NCI-H2107 treated with DMSO at 0.1 percent for 48 hours (cell line): ENCODE measurements around the gene SLC6A4.
"Not testable (repeated sequence)": the region's sequence is repeated elsewhere in the genome, so short reads cannot be mapped to it uniquely, and the experiment has no call there.

Source experiments
- DNase-seq: peaks from one replicate; lab custom pipeline; 2025; ENCODE audit not compliant: unreplicated experiment; lab: John Stamatoyannopoulos, UW

The SLC6A4 gene

GRCh38 chr17:30176855-30177254 is 58.6 kb downstream of the SLC6A4 start:
- DNase-seq: no peak

GRCh38 chr17:30174556-30174955 is 60.9 kb downstream of the SLC6A4 start:
- DNase-seq: no peak

DNA sequence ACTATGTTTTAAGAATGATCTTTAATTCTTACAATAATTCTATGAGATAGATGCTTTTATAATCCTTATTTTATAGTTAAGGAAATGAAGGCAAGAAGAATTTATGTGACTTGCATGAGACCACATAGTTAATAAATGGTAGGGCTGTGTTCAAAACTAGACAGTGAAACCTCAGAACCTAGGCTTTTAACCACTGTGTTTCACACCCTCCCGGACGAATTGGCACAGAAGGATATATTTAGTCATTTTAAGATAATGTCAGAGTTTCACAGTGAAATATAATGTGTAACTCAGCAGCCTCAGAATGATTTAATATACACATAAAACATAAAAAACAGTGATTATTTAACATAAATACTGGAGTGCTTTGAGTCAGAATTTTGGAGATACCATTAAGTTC is 61.8 kb downstream of the SLC6A4 start:
- no peak for DNase-seq

DNA sequence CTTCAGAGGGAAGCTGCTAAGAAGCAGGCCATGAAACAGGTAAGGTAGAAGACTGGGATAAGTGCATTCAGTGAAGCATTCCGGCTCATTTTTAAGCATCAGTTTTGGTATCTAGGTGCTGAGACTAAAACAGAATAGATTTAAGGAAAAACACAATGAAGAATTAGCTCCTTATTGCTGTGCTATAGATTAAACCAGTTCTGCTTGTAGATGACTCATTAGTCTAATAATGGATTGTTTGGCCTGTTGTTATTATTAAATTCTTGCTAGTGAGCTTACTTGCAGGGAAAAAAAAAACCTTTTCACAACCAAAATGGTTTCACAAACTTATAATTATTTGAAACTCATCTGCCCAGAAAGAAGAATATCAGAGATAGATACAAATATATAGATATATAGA is 62.9 kb downstream of the SLC6A4 start:
- DNase-seq: no peak

DNA sequence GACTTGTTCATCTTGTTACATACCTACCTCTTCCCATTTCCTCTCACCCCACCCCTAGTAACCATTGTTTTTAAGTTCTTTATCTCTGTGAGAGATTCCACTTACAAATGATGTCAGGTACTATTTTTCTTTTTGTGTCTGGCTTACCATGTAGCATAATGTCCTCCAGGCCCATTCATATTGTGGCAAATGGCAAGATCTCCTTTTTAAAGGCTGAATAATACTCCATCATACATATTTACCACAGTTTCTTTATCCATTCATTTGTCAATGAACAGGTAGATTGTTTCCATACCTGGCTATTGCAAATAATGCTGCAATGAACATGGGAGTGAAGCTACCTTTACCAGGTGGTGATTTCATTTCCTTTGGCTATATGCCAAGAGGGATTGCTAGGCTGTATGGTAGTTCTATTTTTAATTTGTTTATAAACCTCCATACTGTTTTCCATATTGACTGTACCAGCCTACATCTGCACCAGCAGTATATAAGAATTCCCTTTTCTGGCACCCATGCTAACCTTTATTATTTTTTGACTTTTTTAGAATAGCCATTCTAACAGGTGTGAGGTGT is 65.0 kb downstream of the SLC6A4 start:
- no peak for DNase-seq

DNA sequence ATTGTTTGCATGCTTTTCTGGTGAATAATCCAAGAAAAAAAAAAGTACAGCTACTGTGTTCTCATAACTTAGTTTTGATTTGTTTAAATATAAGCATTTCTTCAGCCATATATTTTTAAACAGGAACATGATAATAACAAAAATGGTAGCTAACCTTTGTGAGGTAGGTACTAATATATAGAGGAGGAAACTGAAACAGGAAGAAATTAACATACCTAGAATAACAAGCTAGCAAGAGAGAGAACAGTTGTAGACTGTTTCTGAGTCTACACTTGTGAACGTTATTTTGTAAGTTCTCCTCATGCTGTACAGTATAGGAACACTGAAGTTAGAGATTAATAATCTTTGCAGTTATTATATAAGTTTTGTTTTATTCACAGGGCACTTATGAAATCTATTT is 69.5 kb downstream of the SLC6A4 start:
- no peak for DNase-seq

GRCh38 chr17:30165147-30165546 is 70.3 kb downstream of the SLC6A4 start:
- DNase-seq: no peak

GRCh38 chr17:30164531-30164930 is 71.0 kb downstream of the SLC6A4 start:
- no peak for DNase-seq

GRCh38 chr17:30161601-30162000 is 73.9 kb downstream of the SLC6A4 start:
- no peak for DNase-seq

- DNase-seq: no peak
These were observed 74.9 kb downstream of the SLC6A4 start for GRCh38 chr17:30160419-30161172.

DNA sequence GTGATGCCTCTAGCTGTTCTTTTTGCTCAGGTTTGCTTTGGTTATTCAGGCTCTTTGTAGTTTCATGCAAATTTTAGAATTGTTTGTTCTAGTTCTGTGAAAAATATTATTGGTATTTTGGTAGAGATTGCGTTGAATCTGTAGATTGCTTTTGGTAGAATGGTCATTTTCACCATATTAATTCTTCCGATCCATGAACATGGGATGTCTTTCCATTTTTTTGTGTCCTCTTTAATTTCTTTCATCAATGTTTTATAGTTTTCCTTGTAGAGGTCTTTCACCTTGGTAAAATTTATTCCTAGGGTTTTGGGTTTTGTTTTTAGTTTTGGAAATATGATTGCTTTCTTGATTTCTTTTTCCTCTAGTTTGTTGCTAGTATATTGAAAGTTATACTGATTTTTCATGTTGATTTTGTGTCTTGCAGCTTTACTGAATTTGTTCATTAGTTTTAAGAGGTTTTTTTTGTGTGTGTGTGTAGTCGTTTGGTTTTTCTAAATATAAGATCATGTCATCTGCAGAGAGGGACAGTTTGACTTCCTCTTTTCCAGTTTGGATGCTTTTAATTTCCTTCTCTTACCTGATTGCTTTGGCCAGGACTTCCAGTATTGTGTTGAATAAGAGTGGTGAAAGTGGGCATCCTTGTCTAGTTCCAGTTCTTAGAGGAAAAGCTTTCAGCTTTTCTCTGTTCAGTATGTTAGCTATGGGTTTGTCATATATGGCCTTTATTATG is 76.4 kb downstream of the SLC6A4 start:
- DNase-seq: no peak

DNA sequence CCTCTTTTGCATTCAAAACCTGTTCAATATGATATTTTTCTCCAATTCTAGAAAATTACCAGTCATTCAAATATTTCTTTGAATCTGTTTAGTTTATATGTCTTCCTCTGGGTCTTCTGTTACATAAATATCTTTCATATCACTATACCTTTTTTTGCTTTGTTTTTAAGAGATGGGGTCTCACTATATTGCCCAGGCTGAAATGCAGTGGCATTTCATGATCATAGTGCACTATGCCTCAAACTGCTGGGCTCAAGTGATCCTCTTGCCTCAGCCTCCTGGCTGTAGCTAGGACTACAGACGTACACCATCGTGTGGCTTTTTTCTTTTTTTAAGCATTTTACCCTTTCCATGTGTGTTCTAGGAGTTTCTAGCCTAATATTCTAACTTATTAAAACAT is 80.1 kb downstream of the SLC6A4 start:
- DNase-seq: no peak

DNA sequence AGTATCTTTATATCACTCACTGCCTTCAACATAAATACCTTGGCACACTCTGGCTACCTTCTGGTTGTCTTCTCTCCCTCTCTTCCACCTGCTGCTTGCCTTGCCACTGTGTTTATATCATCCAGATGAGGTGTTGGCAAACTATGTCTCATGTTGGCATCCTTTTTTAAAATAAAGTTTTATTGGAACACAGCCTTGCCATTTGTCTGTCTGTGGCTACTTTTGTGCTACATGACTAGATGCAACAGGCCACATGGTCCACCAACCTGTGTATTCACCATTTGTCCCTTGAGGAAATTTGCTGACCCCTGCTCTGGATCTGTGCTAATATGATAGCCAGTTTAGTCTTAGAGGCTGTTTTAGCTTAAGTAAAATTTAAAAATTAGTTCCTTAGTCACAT is 82.0 kb downstream of the SLC6A4 start:
- no peak for DNase-seq

- no peak for DNase-seq
These were observed 84.0 kb downstream of the SLC6A4 start for GRCh38 chr17:30151471-30151870.

DNA sequence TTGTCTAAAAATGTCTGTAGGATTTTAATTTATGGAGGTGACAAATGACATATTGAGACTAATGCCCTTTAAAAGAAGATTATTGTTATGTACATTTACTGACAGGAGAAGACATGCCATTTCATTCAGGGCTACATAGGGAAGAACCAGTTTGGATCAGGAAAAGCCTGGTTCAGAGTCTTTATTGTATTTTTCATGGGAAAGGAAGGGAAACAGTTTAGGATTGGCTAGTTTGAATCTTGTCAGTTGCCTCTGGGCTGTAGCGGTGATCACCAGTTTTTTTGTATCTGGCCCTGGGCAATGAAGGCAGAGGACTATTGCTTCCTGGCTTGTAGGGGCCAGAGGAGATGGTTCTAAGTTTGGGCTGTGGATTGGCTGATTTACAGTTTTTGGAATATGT is 87.1 kb downstream of the SLC6A4 start:
- no peak for DNase-seq

DNA sequence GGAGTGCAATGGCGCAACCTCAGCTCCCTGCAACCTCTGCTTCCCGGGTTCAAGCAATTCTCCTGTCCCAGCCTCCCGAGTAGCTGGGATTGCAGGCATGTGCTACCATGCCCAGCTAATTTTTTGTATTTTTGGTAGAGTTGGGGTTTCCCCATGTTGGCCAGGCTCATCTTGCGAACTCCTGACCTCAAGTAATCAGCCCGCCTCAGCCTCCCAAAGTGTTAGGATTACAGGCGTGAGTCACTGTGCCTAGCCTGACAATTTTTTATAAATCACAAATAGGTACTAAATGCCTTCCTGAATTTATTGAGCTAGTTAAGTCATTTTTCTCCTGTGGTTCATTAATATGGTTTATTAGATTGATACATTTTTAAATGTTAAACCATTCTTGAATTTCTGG is 87.6 kb downstream of the SLC6A4 start:
- not testable (repeated sequence) for DNase-seq
